Sigmoid colon (tissue), 3 donors: ENCODE results near the gene GDF2.

ENCODE experiments used
- POLR2A ChIP-seq, 2 donors: fragments of 450-650 bp; IDR thresholded peaks; one replicate each; pipeline ENCODE4 v1.6.1; 2016; ENCODE audit warnings: antibody characterized with exemption in 2 of 2, mild to moderate bottlenecking in 2 of 2, moderate library complexity in 2 of 2
- TF ChIP-seq, protein P1 (sequence below), 4 experiments: fragments of 450-650 bp in 3 of 4; fragments of 200-600 bp in 1 of 4; IDR thresholded peaks; one replicate each; pipeline ENCODE4 v1.5.1; 2016 to 2019; ENCODE audit warnings: antibody characterized with exemption in 4 of 4, mild to moderate bottlenecking in 3 of 4, moderate library complexity in 2 of 4

DNA sequence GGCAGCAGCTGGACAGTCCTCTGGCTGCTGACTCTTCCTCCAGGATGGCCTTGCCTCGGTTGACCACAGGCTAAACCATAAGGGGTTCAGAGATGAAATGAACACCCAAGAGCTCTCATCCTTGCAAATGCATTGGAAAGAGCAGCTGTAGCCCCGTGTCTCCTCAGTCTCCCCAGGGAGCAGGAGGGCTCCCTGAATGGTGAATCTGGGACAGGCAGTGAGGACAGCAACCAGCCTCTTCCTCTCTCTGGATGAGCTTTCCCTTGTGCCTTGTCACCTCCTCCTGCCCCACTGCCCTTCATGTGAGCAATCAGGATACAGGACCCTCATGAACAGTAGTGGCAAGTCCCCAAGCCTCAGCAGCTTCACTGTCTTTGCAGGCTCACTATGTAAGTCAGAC lies 46.2 kb upstream of the GDF2 start:
- TF ChIP-seq, protein P1, sequence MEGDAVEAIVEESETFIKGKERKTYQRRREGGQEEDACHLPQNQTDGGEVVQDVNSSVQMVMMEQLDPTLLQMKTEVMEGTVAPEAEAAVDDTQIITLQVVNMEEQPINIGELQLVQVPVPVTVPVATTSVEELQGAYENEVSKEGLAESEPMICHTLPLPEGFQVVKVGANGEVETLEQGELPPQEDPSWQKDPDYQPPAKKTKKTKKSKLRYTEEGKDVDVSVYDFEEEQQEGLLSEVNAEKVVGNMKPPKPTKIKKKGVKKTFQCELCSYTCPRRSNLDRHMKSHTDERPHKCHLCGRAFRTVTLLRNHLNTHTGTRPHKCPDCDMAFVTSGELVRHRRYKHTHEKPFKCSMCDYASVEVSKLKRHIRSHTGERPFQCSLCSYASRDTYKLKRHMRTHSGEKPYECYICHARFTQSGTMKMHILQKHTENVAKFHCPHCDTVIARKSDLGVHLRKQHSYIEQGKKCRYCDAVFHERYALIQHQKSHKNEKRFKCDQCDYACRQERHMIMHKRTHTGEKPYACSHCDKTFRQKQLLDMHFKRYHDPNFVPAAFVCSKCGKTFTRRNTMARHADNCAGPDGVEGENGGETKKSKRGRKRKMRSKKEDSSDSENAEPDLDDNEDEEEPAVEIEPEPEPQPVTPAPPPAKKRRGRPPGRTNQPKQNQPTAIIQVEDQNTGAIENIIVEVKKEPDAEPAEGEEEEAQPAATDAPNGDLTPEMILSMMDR (IDR thresholded peaks at IDR 0.05): no peak
- TF ChIP-seq POLR2A (IDR thresholded peaks at IDR 0.05): no peak
